IMR-90 (cell line): ENCODE data around the gene PFN1. TPM values are rescaled to one million over a fixed set of nuclear protein-coding genes. Genes with fewer than 3 reads are reported as not detected.

Experiments used
- ATAC-seq: fragments of 200-7000 bp; cut with Tn5 transposase; 2 replicates; pipeline ENCODE4 v1.9.1; 2020; ENCODE audit warnings: low read depth, mild to moderate bottlenecking, moderate library complexity
- BruUV-seq: library from RNA; stranded (reverse); fragments of 400-500 nt; replicated peaks from 2 replicates; lab custom pipeline; 2021; lab: Mats Ljungman, UMichigan
- CTCF ChIA-PET: fragments of 300-600 bp; formaldehyde crosslinking; extraction: SDS; loops from one replicate; lab custom pipeline; 2021; ENCODE audit warnings: antibody characterized with exemption; lab: Yijun Ruan, JAX
- POLR2A ChIA-PET: fragments of 300-600 bp; sonication (Branson Sonifier 250); formaldehyde crosslinking; loops from one replicate; lab custom pipeline; 2022; ENCODE audit warnings: antibody characterized with exemption; ENCODE audit not compliant: unreplicated experiment; lab: Charles Lee
- DNase-seq: peaks from one replicate; pipeline ENCODE4 v3.0.0; 2013
- H2AFZ ChIP-seq: replicated peaks from 2 replicates; pipeline ENCODE3; 2013; ENCODE audit warnings: low read length, mild to moderate bottlenecking; ENCODE audit not compliant: poor library complexity
- H2AK5ac ChIP-seq: 2 replicates; pipeline ENCODE4 v1.6.1; 2013; ENCODE audit warnings: low read depth, low read length, inconsistent platforms
- H2AK9ac ChIP-seq: replicated peaks from 2 replicates; pipeline ENCODE3; 2013; ENCODE audit warnings: mild to moderate bottlenecking, low read depth, low read length, moderate library complexity; ENCODE audit not compliant: poor library complexity
- H2BK120ac ChIP-seq: 2 replicates; pipeline ENCODE4 v1.6.1; 2013; ENCODE audit warnings: low read depth, low read length, inconsistent platforms
- H2BK15ac ChIP-seq: 3 replicates; pipeline ENCODE4 v1.6.1; 2013; ENCODE audit warnings: low read depth, low read length, inconsistent platforms
- H2BK20ac ChIP-seq: 2 replicates; pipeline ENCODE4 v1.6.1; 2013; ENCODE audit warnings: low read depth, mild to moderate bottlenecking, inconsistent platforms, low read length, moderate library complexity
- H2BK5ac ChIP-seq: 2 replicates; pipeline ENCODE4 v1.6.1; 2013; ENCODE audit warnings: mild to moderate bottlenecking, low read depth, low read length, inconsistent platforms; ENCODE audit not compliant: poor library complexity, severe bottlenecking
- H3K14ac ChIP-seq: replicated peaks from 2 replicates; pipeline ENCODE4 v1.6.1; 2013; ENCODE audit warnings: low read depth, low read length, inconsistent platforms
- H3K18ac ChIP-seq: 2 replicates; pipeline ENCODE4 v1.6.1; 2013; ENCODE audit warnings: low read depth, low read length, control low read depth
- H3K23ac ChIP-seq: 2 replicates; pipeline ENCODE4 v1.6.1; 2013; ENCODE audit warnings: low read depth, low read length, inconsistent platforms
- H3K27ac ChIP-seq: 2 replicates; pipeline ENCODE4 v1.5.1; 2013; ENCODE audit warnings: mild to moderate bottlenecking, control low read depth, low read length; ENCODE audit not compliant: insufficient read depth
- H3K27me3 ChIP-seq: 2 replicates; pipeline ENCODE4 v1.6.1; 2013; ENCODE audit warnings: low read length; ENCODE audit not compliant: control insufficient read depth, insufficient read depth
- H3K36me3 ChIP-seq: 2 replicates; pipeline ENCODE4 v1.6.1; 2013; ENCODE audit warnings: low read length, mixed read lengths; ENCODE audit not compliant: control insufficient read depth, insufficient read depth
- H3K4ac ChIP-seq: 2 replicates; pipeline ENCODE4 v1.6.1; 2013; ENCODE audit warnings: low read depth, low read length, inconsistent platforms
- H3K4me1 ChIP-seq: 2 replicates; pipeline ENCODE4 v1.6.1; 2013; ENCODE audit warnings: low read length, mixed read lengths; ENCODE audit not compliant: control insufficient read depth, insufficient read depth
- H3K4me2 ChIP-seq: 2 replicates; pipeline ENCODE4 v1.6.1; 2013; ENCODE audit warnings: low read depth, mild to moderate bottlenecking, control low read depth, low read length, moderate library complexity
- H3K4me3 ChIP-seq: 2 replicates; pipeline ENCODE4 v1.5.1; 2013; ENCODE audit warnings: low read depth, mild to moderate bottlenecking, control low read depth, low read length, moderate library complexity; ENCODE audit not compliant: insufficient read depth
- H3K56ac ChIP-seq: 2 replicates; pipeline ENCODE4 v1.6.1; 2013; ENCODE audit warnings: low read length, inconsistent platforms; ENCODE audit not compliant: insufficient read depth; ENCODE audit errors: extremely low read depth
- H3K79me1 ChIP-seq, 2 experiments: 2 replicates each; pipeline ENCODE4 v1.6.1; 2013; ENCODE audit warnings: low read length in 2 of 2, inconsistent platforms in 1 of 2, low read depth in 1 of 2
- H3K9ac ChIP-seq: 2 replicates; pipeline ENCODE4 v1.6.1; 2013; ENCODE audit warnings: low read depth, low read length, control low read depth
- H3K9me1 ChIP-seq: 2 replicates; pipeline ENCODE4 v1.6.1; 2013; ENCODE audit warnings: low read length, inconsistent platforms; ENCODE audit not compliant: insufficient read depth
- H3K9me3 ChIP-seq: 2 replicates; pipeline ENCODE4 v1.6.1; 2013; ENCODE audit warnings: low read length; ENCODE audit not compliant: control insufficient read depth, insufficient read depth
- H4K20me1 ChIP-seq: 2 replicates; pipeline ENCODE4 v1.6.1; 2013; ENCODE audit warnings: low read length, inconsistent platforms; ENCODE audit not compliant: insufficient read depth
- H4K5ac ChIP-seq: 2 replicates; pipeline ENCODE4 v1.6.1; 2013; ENCODE audit warnings: mild to moderate bottlenecking, low read depth, low read length, control low read depth
- H4K8ac ChIP-seq, 2 experiments: 2 replicates each; pipeline ENCODE4 v1.6.1; 2013; ENCODE audit warnings: low read depth in 2 of 2, low read length in 2 of 2, control low read depth in 1 of 2, inconsistent platforms in 1 of 2
- H4K91ac ChIP-seq: 2 replicates; pipeline ENCODE4 v1.6.1; 2013; ENCODE audit warnings: low read depth, low read length, inconsistent platforms; ENCODE audit not compliant: insufficient read depth
- BHLHE40 ChIP-seq: fragments of 150-350 bp; IDR thresholded peaks from 2 replicates; pipeline ENCODE4 v1.6.1; 2016; ENCODE audit warnings: mild to moderate bottlenecking, low read depth, low read length
- CEBPB ChIP-seq: IDR thresholded peaks from 2 replicates; pipeline ENCODE4 v1.6.1; 2012; ENCODE audit warnings: low read depth, low read length, improper control_type of control experiment
- CHD1 ChIP-seq: IDR thresholded peaks from 2 replicates; pipeline ENCODE4 v1.6.1; 2012; ENCODE audit warnings: low read depth, low read length, improper control_type of control experiment
- CTCF ChIP-seq: conservative IDR thresholded peaks from 2 replicates; pipeline ENCODE4 v1.5.1; 2012; ENCODE audit warnings: mild to moderate bottlenecking, low read depth, low read length, improper control_type of control experiment
- ELK1 ChIP-seq: fragments of 150-350 bp; IDR thresholded peaks from 2 replicates; pipeline ENCODE4 v1.6.1; 2016; ENCODE audit warnings: low read depth, mild to moderate bottlenecking, low read length, moderate library complexity, borderline replicate concordance
- FOS ChIP-seq: fragments of 150-350 bp; IDR thresholded peaks from 2 replicates; pipeline ENCODE4 v1.6.1; 2016; ENCODE audit warnings: low read depth, low read length
- MAFK ChIP-seq: IDR thresholded peaks from 2 replicates; pipeline ENCODE4 v1.6.1; 2012; ENCODE audit warnings: low read depth, low read length, improper control_type of control experiment
- MAZ ChIP-seq: IDR thresholded peaks from 2 replicates; pipeline ENCODE4 v1.6.1; 2012; ENCODE audit warnings: low read depth, mild to moderate bottlenecking, low read length, improper control_type of control experiment, moderate library complexity, borderline replicate concordance
- MXI1 ChIP-seq: IDR thresholded peaks from 2 replicates; pipeline ENCODE4 v1.6.1; 2012; ENCODE audit warnings: low read depth, mild to moderate bottlenecking, low read length, moderate library complexity, borderline replicate concordance
- NFE2L2 ChIP-seq: fragments of 150-350 bp; IDR thresholded peaks from 2 replicates; pipeline ENCODE4 v1.6.1; 2016; ENCODE audit warnings: low read depth, mild to moderate bottlenecking, low read length
- POLR2A ChIP-seq: IDR thresholded peaks from 2 replicates; pipeline ENCODE4 v1.6.1; 2012; ENCODE audit warnings: mild to moderate bottlenecking, low read depth, low read length
- RAD21 ChIP-seq: IDR thresholded peaks from 2 replicates; pipeline ENCODE4 v1.6.1; 2012; ENCODE audit warnings: low read length, improper control_type of control experiment
- RCOR1 ChIP-seq: IDR thresholded peaks from 2 replicates; pipeline ENCODE4 v1.6.1; 2012; ENCODE audit warnings: mild to moderate bottlenecking, low read length, improper control_type of control experiment; ENCODE audit not compliant: insufficient replicate concordance
- RFX5 ChIP-seq: IDR thresholded peaks from 2 replicates; pipeline ENCODE4 v1.8.0; 2012; ENCODE audit warnings: low read depth, mild to moderate bottlenecking, low read length, moderate library complexity
- SMC3 ChIP-seq: fragments of 150-350 bp; IDR thresholded peaks from 2 replicates; pipeline ENCODE4 v1.6.1; 2016; ENCODE audit warnings: low read depth, mild to moderate bottlenecking, antibody characterized with exemption, low read length, moderate library complexity
- USF2 ChIP-seq: fragments of 150-350 bp; IDR thresholded peaks from 2 replicates; pipeline ENCODE4 v1.6.1; 2017; ENCODE audit warnings: mild to moderate bottlenecking, antibody characterized with exemption, low read length, low read depth
- WGBS, 2 experiments: methylation state at CpG; one replicate each; pipeline versions ENCODE4 v1.1.5 to v1.1.7; 2013; ENCODE audit warnings: missing lambda C conversion rate in 2 of 2; ENCODE audit not compliant: insufficient read length in 1 of 2; ENCODE audit errors: extremely low coverage in 2 of 2; 5-methylcytosine and 5-hydroxymethylcytosine counted together
- dilution Hi-C: fragments of 300-500 bp; cut with HindIII; formaldehyde crosslinking; loops from one replicate; pipeline ENCODE4 v1.14.3; 2018; ENCODE audit warnings: low sequenced_read_pairs; ENCODE audit not compliant: unreplicated experiment
- in situ Hi-C: fragments of 300-500 bp; cut with MboI; formaldehyde crosslinking; loops from 3 replicates; pipeline ENCODE4 v1.14.3; 2019; ENCODE audit warnings: low sequenced_read_pairs, inconsistent platforms, mixed read lengths
- intact Hi-C: fragments of 100-400 bp; cut with micrococcal nuclease; formaldehyde crosslinking; loops from 2 replicates; pipeline ENCODE4 v1.10.0; 2022
- polyA plus RNA-seq, 3 experiments: library from polyadenylated mRNA; depleted of rRNA; stranded (reverse); fragments of >200 nt; gene quantifications; 2 replicates each; pipeline ENCODE4 v1.2.3, GENCODE V29; 2012; ENCODE audit warnings: low replicate concordance in 1 of 3
- total RNA-seq: library from RNA; depleted of rRNA; stranded (reverse); fragments of >200 nt; gene quantifications from 2 replicates; pipeline ENCODE4 v1.2.3, GENCODE V29; 2012

The PFN1 gene
- total and polyA plus RNA-seq, 2 of the 4 experiments (the other 2 are of a cell fraction) = 348 to 1,671 TPM

- Histone ChIP-seq H3K79me1 (no peaks in the 10 kb centered on the region), H2BK15ac (no peak overlapping the region), H2AFZ (no peak overlapping the region), H3K4me3 (no peak overlapping the region), H3K9me1 (no peaks in the 10 kb centered on the region), H4K8ac (no peak overlapping the region), H3K4me2 (no peak overlapping the region), H4K91ac (no peak overlapping the region), H3K9ac (no peak overlapping the region), H3K4me1 (no peaks in the 10 kb centered on the region), H3K56ac (no peak overlapping the region), H4K20me1 (no peaks in the 10 kb centered on the region), H4K5ac (no peak overlapping the region), H3K4ac (no peak overlapping the region), H3K27me3 (no peaks in the 10 kb centered on the region), H3K14ac (no peak overlapping the region), H2BK120ac (no peak overlapping the region), H3K9me3 (no peaks in the 10 kb centered on the region), H3K27ac (no peak overlapping the region), H2AK9ac (no peak overlapping the region), H3K36me3 (no peaks in the 10 kb centered on the region), H3K18ac (no peak overlapping the region), H2BK5ac (no peak overlapping the region), H2AK5ac (no peak overlapping the region), H2BK20ac (no peak overlapping the region), H3K23ac (no peak overlapping the region)
- CTCF ChIA-PET = no interaction called here
- BruUV-seq = no TSS peak
- intact Hi-C loops (no loop called here), in situ Hi-C loops (loop anchor here (10.0 kb wide), 1 partner anchor 141 kb away; no protein-coding TSS in a partner anchor), dilution Hi-C loops (no loop called here)
- ATAC-seq (no peak), DNase-seq (peak; percentile 19)
- TF ChIP-seq MXI1 (no peak), USF2 (no peak), MAFK (no peak), CTCF (no peak), CEBPB (no peak), ELK1 (no peak), MAZ (no peak), RFX5 (no peak), SMC3 (no peak), NFE2L2 (no peak), POLR2A (no peak), BHLHE40 (no peak), FOS (no peak), RCOR1 (no peak), RAD21 (no peak), CHD1 (no peak)
- POLR2A ChIA-PET = interaction anchor here (0.6 kb wide), 1 partner anchor 21 kb away, joined by 14 read pairs; no protein-coding TSS in a partner anchor
- no CpG with 5 or more reads among the region's 1 CpG for WGBS, 2 experiments
Observed at GRCh38 chr17:4913994-4914393, 34.3 kb downstream of the PFN1 start.
